Stimulated activated CD8-positive, alpha-beta memory T cell treated with anti-CD3 and anti-CD28 coated beads, Interleukin-4, amount 100 ng/mL, for 1 hour (primary cell): ENCODE measurements around the gene UBALD1.
A peak's percentile ranks its signal among the peaks of the same experiment; 100 is the strongest.

Experiments used
- DNase-seq, 2 donors: peaks; one replicate each; pipeline ENCODE4 v3.0.0-alpha.2; 2020; ENCODE audit warnings: low read depth in 2 of 2, low spot score in 1 of 2

UBALD1 gene

DNA sequence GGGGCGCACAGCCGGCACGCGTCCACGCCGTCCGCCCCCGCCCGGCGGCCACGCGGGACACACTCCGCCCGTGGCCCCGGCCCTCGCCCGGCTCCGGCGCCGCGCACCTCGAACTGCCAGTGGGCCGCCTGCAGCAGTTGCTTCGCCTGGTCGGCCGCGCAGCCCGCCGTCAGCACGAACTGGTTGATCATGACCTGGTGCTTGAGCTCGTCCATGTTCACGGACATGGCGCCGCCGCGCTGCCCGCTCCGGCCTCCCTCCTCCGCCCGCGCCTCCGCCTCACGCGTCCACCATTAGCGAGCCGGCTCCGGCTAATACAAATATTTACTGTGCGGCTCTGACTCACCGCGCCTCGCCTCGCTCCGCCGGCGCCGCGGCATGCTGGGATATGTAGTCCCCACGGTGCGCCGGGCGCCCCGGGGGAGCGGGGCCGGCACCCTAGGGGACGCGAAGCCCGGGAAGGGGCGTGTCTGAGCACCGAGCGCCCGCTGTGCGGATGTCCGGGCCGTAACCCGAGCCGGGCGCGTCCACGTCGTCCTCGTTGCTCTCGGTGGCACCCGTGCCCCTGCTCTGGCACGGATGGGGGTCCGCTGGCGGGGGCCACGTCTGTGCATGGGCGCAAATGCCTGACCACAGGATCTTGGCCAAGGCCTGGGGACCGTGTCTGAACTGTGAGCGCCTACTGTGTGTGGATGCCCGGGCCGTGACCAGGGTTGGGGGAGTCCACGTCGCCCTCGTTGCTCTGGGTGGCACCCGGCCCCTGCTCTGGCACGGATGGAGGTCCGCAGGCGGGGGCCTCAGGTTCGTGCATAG lies at the start of gene UBALD1:
TSS of gene UBALD1 (minus strand) at position 318 of the 813 bp plus-strand sequence. CDS start at position 227, 91 bp downstream.
- peak; percentile 24 to 54 for DNase-seq

DNA sequence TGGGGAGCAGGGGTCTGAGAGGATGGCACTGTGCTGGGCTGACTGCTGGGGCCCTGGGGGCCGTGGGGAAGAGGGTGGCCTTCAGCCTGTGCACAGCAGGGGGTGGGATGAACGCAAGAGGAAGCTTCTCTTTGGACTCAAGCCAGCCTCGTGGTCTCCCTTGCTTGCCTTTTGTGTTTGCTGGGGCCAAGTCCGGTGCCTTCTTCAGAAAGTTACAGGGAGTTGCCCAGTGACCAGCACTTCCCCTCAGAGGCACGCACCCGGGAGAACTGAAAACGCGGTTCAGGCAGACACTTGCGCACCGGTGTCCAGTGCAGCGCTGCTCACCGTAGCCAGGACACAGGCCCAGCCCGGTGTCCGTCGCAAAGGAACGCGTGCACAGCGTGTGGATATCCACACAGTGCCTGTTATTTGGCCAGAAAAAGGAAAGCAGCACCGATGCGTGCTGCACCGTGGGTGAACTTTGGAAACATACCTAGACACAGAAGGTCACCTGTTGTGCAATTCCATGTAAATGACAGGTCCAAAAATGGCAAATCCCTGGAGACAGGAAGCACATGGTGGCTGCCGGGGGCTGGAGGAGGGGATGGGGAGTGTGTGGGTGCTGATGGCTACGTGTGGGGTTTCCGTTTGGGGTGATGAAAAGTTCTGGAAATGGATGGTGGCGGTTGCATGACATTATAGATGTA lies 49.2 kb upstream of the UBALD1 start:
- DNase-seq, result no peak

DNA sequence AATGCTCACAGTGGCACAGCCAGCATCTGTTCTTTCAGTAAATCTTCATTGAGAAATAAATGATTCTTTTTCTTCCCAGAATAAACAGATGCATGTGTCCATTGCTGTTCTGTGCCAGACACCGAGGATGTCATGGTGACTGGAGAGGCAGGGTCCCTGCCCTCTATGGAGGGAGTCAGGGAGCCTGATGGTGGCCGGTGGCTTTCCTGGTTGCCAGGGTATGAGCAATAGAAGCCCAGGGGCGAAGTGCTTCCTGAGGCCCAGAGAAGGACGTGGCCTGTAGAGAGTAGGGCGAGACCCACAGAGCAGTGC lies 48.7 kb upstream of the UBALD1 start:
- no peak for DNase-seq

DNA sequence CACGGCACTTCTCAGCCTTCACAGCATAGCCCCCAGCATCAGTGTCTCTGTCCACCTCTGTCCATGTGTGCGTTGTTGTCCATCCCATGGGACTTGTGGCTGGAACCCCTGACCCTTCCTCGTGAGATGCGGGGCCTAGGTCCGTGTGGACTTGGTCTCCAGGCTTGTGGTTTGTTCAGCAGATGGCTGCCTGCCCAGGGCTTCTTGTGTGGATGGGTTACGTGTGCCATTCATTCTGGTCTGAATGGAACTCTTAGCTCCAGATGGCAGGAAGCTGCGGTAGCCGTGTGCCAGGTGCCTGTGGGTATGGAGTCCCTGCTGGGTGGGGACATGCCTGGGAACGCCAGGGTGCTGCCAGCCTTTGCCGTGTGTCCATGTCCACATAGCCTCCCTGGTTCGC lies 47.0 kb upstream of the UBALD1 start:
- DNase-seq, result no peak

DNA sequence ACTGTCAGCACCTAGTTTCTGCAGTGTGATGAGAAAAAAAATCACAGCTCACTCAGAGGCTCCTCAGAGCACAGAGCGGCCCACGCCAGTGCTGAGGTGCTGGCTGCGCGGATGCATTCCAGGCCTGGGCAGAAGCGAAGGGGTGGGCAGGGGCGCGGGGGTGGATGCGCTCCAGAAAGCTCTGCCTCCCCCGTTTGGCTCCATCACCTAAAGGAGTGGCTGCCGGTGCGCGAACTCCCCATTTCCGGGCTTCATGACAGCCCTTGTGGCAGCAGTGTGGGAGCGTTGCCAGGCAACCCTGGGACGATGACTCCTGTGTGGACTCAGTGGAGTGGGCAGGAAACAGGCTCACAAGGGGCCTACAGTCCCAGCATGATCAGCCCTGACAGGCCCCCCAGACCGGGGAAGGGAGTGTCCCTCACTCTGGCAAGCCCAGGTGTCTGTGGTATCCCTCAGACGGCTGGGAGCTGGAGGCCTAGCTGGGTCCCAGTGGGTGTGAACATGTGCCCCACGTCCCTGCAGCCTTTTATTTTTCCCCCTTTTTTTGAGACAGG lies 45.8 kb upstream of the UBALD1 start:
- peak; percentile 28 to 37 for DNase-seq

GRCh38 chr16:4659363-4660353 lies 45.0 kb upstream of the UBALD1 start:
- no peak for DNase-seq

- no peak for DNase-seq
Measured at GRCh38 chr16:4656695-4657686, 42.3 kb upstream of the UBALD1 start.

DNA sequence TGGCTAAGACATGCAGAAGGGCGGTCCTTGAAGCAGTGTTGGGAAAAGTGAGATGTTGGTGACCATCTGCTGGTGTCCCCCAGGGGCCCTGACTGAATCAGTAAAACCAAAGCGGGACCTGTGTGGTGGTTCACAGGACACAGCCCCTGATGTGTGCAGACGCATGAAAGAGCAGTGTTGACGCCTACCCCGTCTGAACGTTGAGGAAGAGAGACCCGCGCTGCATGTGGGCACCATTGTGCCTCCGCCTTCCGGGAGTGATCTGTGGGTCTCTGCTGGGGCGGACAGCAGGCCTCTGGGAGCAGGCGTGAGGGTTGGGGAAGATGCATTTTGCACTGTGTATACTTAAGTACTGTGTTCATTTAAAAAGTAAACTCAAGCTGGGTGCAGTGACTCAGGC lies 41.5 kb upstream of the UBALD1 start:
- DNase-seq, result no peak

- no peak for DNase-seq
Measured at GRCh38 chr16:4655801-4656200, 41.1 kb upstream of the UBALD1 start.

DNA sequence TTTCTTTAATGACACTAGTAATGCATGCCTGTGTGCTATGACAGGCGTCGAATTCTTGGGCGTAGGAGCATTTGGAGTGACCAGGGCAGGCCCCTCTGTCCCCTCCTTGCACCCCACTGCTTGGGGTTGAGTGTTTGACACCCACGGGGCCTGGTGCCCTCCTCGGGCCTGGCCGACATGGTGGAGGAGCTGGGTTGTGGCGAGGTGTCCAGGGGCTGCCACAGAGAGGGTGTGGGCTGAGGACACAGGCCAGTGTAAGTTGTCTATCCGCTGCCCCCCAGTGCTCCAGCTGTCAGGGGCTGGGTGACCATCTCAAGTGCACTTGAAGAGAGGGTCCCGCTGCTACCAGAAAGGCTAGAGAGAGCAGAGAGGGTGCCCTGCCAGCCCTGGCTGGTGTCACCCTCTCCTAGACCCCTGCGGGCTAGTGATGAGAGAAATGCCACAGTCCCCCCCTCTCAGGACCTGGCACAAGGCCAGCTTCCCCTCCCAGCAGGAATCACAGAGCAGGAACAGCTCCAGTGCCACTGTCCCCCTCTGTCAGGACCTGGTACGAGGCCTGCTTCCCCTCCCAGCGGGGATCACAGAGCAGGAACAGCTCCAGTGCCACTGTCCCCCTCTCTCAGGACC lies 40.4 kb upstream of the UBALD1 start:
- DNase-seq, result no peak

DNA sequence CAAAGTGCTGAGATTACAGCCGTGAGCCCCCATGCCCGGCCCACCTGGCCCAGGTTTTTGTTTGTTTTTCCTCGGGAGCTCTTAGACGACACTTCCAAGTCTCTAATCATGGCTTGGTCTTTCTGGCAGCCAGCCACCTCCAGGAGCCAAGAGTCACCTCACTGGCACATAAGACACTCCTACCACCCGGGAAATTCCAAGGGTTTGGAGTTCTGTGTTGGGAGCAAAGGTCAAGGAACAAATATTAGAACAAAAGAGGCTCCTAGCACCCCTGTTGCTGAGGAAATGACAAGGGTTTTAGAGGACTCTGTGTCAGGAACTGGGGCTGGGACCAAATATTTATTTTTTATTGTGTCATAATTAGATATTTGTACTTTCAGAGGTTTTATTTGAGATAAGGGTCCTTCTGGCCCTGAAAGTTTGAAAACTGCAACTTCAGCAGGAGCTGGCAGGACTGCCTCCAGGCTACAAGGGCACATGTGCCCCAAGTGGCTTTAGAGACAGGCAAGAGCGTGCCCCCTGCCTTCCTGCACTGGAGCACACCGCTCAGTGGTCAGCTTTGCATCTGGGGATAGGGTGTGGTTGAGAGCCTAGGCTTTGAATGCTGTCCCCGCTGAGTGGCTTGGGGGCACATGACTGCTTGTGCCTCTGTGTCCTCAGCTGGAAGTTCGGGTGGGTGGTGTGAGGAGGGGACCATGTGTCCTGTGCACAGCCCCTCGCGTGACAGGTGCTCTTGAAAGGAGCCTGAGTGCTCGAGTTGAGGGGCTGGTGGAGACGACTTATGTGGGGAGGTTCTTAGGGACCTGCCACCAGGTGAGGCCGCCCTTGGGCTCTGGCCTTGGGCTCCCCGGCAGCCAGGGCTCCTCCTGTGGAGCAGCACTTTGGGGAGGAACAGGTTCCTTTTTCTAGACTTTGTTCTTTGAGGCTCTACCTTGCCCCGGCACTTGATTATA lies 39.6 kb upstream of the UBALD1 start:
- DNase-seq, result no peak

DNA sequence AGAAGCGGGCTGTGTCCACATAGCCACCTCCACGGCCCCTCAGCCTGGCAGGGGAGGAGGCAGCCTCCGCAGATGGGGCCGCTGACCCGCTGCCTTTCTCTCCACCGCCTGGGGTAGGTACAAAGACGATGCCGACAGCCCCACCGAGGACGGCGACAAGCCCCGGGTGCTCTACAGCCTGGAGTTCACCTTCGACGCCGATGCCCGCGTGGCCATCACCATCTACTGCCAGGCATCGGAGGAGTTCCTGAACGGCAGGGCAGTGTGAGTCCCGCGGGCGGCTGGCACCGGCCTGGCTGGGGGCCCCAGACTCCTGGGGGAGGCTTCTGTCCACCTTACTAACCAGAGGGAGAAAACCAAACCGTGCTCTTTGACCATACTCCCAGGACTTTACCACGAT lies 37.9 kb upstream of the UBALD1 start:
- no peak for DNase-seq

DNA sequence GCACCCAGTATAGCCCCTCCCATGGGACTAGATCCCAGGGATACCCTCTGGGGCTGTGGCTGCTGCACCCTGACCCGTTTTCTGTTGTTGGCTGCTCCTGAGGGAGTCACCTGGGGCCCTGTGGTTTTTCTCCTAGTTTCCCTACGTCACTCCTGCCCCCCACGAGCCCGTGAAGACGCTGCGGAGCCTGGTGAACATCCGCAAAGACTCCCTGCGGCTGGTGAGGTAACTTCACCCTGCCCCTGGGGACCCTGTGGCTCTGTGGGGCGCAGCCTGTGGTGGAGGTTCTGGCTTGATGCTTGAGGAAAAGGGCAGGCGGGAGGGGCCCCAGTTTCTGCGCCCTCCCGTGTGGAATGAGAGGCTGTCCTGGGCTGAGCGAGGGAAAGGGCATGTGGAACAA lies 37.1 kb upstream of the UBALD1 start:
- DNase-seq, result no peak

- peak; percentile 40 to 52 for DNase-seq
Measured at GRCh38 chr16:4650443-4651074, 35.9 kb upstream of the UBALD1 start.

DNA sequence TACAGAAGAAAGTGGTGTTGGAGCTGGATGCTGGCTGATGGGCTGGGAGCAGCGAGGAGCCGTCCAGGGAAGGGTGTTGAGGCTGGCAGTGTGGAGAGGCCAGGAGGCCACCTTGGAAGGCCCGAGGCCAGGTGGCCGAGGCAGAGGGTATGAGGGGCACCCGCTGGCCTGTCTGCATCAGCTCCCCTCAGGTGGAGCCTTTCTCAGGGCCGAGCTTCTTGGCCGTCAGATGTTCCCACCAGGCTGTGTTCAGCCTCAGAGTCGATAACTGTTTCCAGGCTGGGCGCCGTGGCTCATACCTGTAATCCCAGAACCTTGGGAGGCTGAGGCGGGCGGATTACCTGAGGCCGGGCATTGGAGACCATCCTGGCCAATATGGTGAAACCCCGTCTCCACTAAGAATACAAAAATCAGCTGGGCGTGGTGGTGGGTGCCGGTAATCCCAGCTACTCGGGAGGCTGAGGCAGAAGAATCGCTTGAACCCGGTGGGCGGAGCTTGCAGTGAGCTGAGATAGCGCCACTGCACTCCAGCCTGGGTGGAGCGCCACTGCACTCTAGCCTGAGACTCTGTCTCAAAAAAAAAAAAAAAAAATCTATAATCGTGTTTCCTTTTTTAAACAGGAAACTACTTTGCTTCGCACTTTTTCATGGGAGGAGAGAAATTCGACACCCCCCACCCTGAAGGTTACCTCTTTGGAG lies 35.2 kb upstream of the UBALD1 start:
- no peak for DNase-seq

GRCh38 chr16:4648917-4649316 lies 34.2 kb upstream of the UBALD1 start:
- DNase-seq, result no peak

GRCh38 chr16:4647644-4647980 lies 32.9 kb upstream of the UBALD1 start:
- DNase-seq, result no peak
